Loucy (cell line): ENCODE data around the gene ETNK2.

Experiments
- EZH2phosphoT487 ChIP-seq: fragments of 200-600 bp; IDR thresholded peaks from 2 replicates; pipeline ENCODE4 v1.6.1; 2018; ENCODE audit warnings: antibody characterized with exemption, mild to moderate bottlenecking, moderate library complexity, borderline replicate concordance
- TF ChIP-seq, protein P1 (sequence below): fragments of 200-600 bp; sonication (generic); conservative IDR thresholded peaks from 2 replicates; pipeline ENCODE4 v1.5.1; 2014; ENCODE audit warnings: mild to moderate bottlenecking, antibody characterized with exemption, low read length

DNA sequence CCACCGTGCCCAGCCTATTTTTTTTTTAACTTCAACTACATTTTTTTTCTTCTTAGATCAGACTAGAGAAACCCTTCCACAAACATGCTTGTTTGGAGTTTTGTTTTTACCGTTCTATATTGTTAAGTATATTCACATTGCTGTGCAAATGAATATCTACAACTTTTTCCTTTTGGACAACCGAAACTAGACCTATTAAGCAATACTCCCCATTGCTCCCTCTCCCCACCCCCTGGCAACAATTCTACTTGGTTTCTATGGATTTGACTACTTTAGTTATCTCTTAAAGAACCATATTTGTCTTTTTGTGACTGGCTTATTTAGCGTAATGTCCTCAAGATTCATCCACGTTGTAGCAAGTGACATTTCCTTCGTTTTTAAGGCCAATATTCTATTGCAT is 19.1 kb downstream of the ETNK2 start:
- TF ChIP-seq, protein P1, sequence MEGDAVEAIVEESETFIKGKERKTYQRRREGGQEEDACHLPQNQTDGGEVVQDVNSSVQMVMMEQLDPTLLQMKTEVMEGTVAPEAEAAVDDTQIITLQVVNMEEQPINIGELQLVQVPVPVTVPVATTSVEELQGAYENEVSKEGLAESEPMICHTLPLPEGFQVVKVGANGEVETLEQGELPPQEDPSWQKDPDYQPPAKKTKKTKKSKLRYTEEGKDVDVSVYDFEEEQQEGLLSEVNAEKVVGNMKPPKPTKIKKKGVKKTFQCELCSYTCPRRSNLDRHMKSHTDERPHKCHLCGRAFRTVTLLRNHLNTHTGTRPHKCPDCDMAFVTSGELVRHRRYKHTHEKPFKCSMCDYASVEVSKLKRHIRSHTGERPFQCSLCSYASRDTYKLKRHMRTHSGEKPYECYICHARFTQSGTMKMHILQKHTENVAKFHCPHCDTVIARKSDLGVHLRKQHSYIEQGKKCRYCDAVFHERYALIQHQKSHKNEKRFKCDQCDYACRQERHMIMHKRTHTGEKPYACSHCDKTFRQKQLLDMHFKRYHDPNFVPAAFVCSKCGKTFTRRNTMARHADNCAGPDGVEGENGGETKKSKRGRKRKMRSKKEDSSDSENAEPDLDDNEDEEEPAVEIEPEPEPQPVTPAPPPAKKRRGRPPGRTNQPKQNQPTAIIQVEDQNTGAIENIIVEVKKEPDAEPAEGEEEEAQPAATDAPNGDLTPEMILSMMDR = no peak
- no peak for TF ChIP-seq EZH2phosphoT487
